Measurements from ENCODE around the gene SFRP5. TPM values are rescaled to one million over a fixed set of nuclear protein-coding genes. Genes with fewer than 3 reads are reported as not detected.
A peak's percentile ranks its signal among the peaks of the same experiment; 100 is the strongest.

The SFRP5 gene
- total RNA-seq, 6 donors from 2014 or later, result 0.69 to 14.9 (median 3.6) TPM

- no peaks in the 10 kb centered on the region for H3K27me3 ChIP-seq
- peak overlapping the region; percentile 1 to 77 (median 66) for H3K27ac ChIP-seq
- 65 to 68% methylated on average over 4 to 6 of the region's 6 CpGs for WGBS, 2 donors
- ATAC-seq (ENCODE audit: low FRiP score in 2 of 2), result no peak
- DNase-seq, result no peak
- H3K36me3 ChIP-seq, result peaks cover 0 to 10% (median 4%) of the 10 kb centered on the region in 4 donors
- no peaks in the 10 kb centered on the region for H3K9me3 ChIP-seq
- no peak overlapping the region for H3K4me3 ChIP-seq
- peaks cover 43 to 47% (median 44%) of the 10 kb centered on the region in 4 donors for H3K4me1 ChIP-seq
- TF ChIP-seq EP300 (IDR thresholded peaks at IDR 0.05) (no peak), POLR2AphosphoS5 (IDR thresholded peaks at IDR 0.05) (no peak), POLR2A (IDR thresholded peaks at IDR 0.05) (no peak), CTCF (IDR thresholded peaks at IDR 0.05) (no peak)
Observed at GRCh38 chr10:97718178-97718577, 53.6 kb downstream of the SFRP5 start.

GRCh38 chr10:97717627-97718026 is 54.2 kb downstream of the SFRP5 start:
- DNase-seq, result no peak
- Histone ChIP-seq H3K4me3 (no peak overlapping the region), H3K27ac (peak overlapping the region in 3 of 4 donors; percentile 1 to 77 (median 68))

More at GRCh38 chr10:97717627-97718026, 54.2 kb downstream of the SFRP5 start:
- no peak for ATAC-seq (ENCODE audit: low FRiP score in 2 of 2)
- 89 to 93% methylated on average over 7 of the region's 7 CpGs for WGBS, 2 donors
- peaks cover 48 to 53% (median 49%) of the 10 kb centered on the region in 4 donors for H3K4me1 ChIP-seq
- H3K27me3 ChIP-seq, result no peaks in the 10 kb centered on the region
- H3K36me3 ChIP-seq, result peaks cover 0 to 10% (median 4%) of the 10 kb centered on the region in 4 donors
- no peak for TF ChIP-seq EP300 (IDR thresholded peaks at IDR 0.05)
- no peak for TF ChIP-seq POLR2AphosphoS5 (IDR thresholded peaks at IDR 0.05)
- TF ChIP-seq POLR2A (IDR thresholded peaks at IDR 0.05), result no peak
- TF ChIP-seq CTCF (IDR thresholded peaks at IDR 0.05), result no peak
- H3K9me3 ChIP-seq, result no peaks in the 10 kb centered on the region

Other genes starting within 250 kb of the SFRP5 start
- 1 to 10 TPM in 3 of 6 donors, under 1 TPM in 2, not detected in 1; 0.67 to 2.4 (median 1.1) TPM for gene ANKRD2, start 199.2 kb downstream of the SFRP5 start, total RNA-seq
- gene HOGA1, start 187.6 kb downstream of the SFRP5 start, total RNA-seq, result 1 to 10 TPM in 5 of 6 donors, under 1 TPM in 1; 0.39 to 4.2 (median 1.9) TPM
- gene C10orf62, start 182.3 kb downstream of the SFRP5 start, total RNA-seq, result 1 to 10 TPM in 1 of 6 donors, under 1 TPM in 1, not detected in 4; 0.20 to 7.3 TPM
- 1 to 10 TPM; 1.3 to 7.7 (median 3.2) TPM for gene MORN4, start 138.5 kb downstream of the SFRP5 start, total RNA-seq
- 10 to 100 TPM; 22.0 to 34.4 (median 28.6) TPM for gene PI4K2A, start 131.3 kb downstream of the SFRP5 start, total RNA-seq
- gene AVPI1, start 84.8 kb downstream of the SFRP5 start, total RNA-seq, result 10 to 100 TPM; 25.2 to 62.5 (median 45.0) TPM
- gene MARVELD1, start 58.3 kb downstream of the SFRP5 start, total RNA-seq, result 10 to 100 TPM; 18.2 to 62.7 (median 31.8) TPM
- 10 to 100 TPM; 20.5 to 51.3 (median 26.4) TPM for gene ZFYVE27, start 34.9 kb downstream of the SFRP5 start, total RNA-seq
- 1 to 10 TPM; 1.0 to 2.6 (median 1.1) TPM for gene GOLGA7B, start 77.8 kb upstream of the SFRP5 start, total RNA-seq

Measured in upper lobe of left lung (tissue), 6 donors.